OCI-LY7 (cell line): ENCODE results near the gene DDX23. TPM values are rescaled to one million over a fixed set of nuclear protein-coding genes. Genes with fewer than 3 reads are reported as not detected.

Experiments
- BruUV-seq: library from RNA; stranded (reverse); fragments of 400-500 nt; replicated peaks from 2 replicates; lab custom pipeline; 2021; lab: Mats Ljungman, UMichigan
- CTCF ChIA-PET: fragments of 300-600 bp; sonication (Branson Sonifier 250); formaldehyde crosslinking; loops from one replicate; lab custom pipeline; 2022; ENCODE audit warnings: antibody characterized with exemption; ENCODE audit not compliant: unreplicated experiment; lab: Charles Lee
- POLR2A ChIA-PET: fragments of 300-600 bp; sonication (Branson Sonifier 250); formaldehyde crosslinking; loops from one replicate; lab custom pipeline; 2022; ENCODE audit warnings: antibody characterized with exemption; lab: Charles Lee
- DNase-seq: peaks from one replicate; pipeline ENCODE4 v3.0.0-alpha.2; 2015; ENCODE audit warnings: low spot score
- H2AFZ ChIP-seq: fragments of 200-600 bp; sonication (generic), shearing (Covaris generic); 2 replicates; pipeline ENCODE4 v1.6.1; 2014; ENCODE audit warnings: mild to moderate bottlenecking, antibody characterized with exemption, low read length, moderate library complexity
- H3K27ac ChIP-seq: fragments of 200-600 bp; sonication (generic); 2 replicates; pipeline ENCODE4 v1.5.1; 2014; ENCODE audit warnings: mixed run types, low read depth, mild to moderate bottlenecking, moderate library complexity, low read length, inconsistent platforms; ENCODE audit not compliant: poor library complexity, severe bottlenecking
- H3K36me3 ChIP-seq: fragments of 200-600 bp; sonication (generic); 2 replicates; pipeline ENCODE4 v1.6.1; 2014; ENCODE audit warnings: mild to moderate bottlenecking, antibody characterized with exemption, low read length, moderate library complexity, mixed read lengths; ENCODE audit not compliant: insufficient read depth
- H3K4me1 ChIP-seq: fragments of 200-600 bp; sonication (generic); 2 replicates; pipeline ENCODE4 v1.5.1; 2014; ENCODE audit warnings: mild to moderate bottlenecking, low read length; ENCODE audit not compliant: insufficient read depth, poor library complexity, severe bottlenecking
- H3K4me2 ChIP-seq: fragments of 200-600 bp; sonication (generic); 2 replicates; pipeline ENCODE4 v1.6.1; 2014; ENCODE audit warnings: mild to moderate bottlenecking, low read length
- H3K4me3 ChIP-seq: fragments of 200-600 bp; sonication (generic); 2 replicates; pipeline ENCODE4 v1.5.1; 2014; ENCODE audit warnings: mild to moderate bottlenecking, low read depth, low read length; ENCODE audit not compliant: poor library complexity, severe bottlenecking
- H3K79me2 ChIP-seq: fragments of 200-600 bp; sonication (generic); 2 replicates; pipeline ENCODE4 v1.6.1; 2016; ENCODE audit warnings: low read depth, mild to moderate bottlenecking, low read length, moderate library complexity, mixed read lengths; ENCODE audit not compliant: insufficient read depth
- H3K9me2 ChIP-seq: fragments of 200-600 bp; sonication (generic); 2 replicates; pipeline ENCODE4 v1.6.1; 2016; ENCODE audit warnings: mild to moderate bottlenecking, low read length, mixed read lengths; ENCODE audit not compliant: insufficient read depth
- H3K9me3 ChIP-seq: fragments of 200-600 bp; sonication (generic); 2 replicates; pipeline ENCODE4 v1.6.1; 2014; ENCODE audit warnings: mild to moderate bottlenecking, mixed run types, low read length, mixed read lengths
- H4K20me1 ChIP-seq: fragments of 200-600 bp; sonication (generic); 2 replicates; pipeline ENCODE4 v1.6.1; 2014; ENCODE audit warnings: mild to moderate bottlenecking, antibody characterized with exemption, low read length, moderate library complexity, mixed read lengths; ENCODE audit not compliant: insufficient read depth
- CTCF ChIP-seq: fragments of 200-600 bp; sonication (generic); conservative IDR thresholded peaks from 2 replicates; pipeline ENCODE4 v1.5.1; 2014; ENCODE audit warnings: mild to moderate bottlenecking, antibody characterized with exemption, low read length, moderate library complexity, mixed read lengths
- EZH2phosphoT487 ChIP-seq: fragments of 200-600 bp; sonication (generic); IDR thresholded peaks from 2 replicates; pipeline ENCODE4 v1.6.1; 2018; ENCODE audit warnings: low read depth, borderline replicate concordance, mild to moderate bottlenecking, mixed run types, antibody characterized with exemption, low read length, moderate library complexity, mixed read lengths
- intact Hi-C: fragments of 100-400 bp; cut with micrococcal nuclease; formaldehyde crosslinking; loops from one replicate; pipeline ENCODE4 v1.10.0; 2022; ENCODE audit not compliant: unreplicated experiment
- total RNA-seq, 2 experiments: library from RNA; depleted of rRNA in 1 of 2; stranded (reverse); fragments of >200 nt in 1 of 2; shearing (Covaris generic) in 1 of 2; gene quantifications; 2 replicates each; pipeline ENCODE4 v1.2.3, GENCODE V29; 2014 to 2022

Gene DDX23
- total RNA-seq, 2 experiments from 2014 or later: 91.1 to 119 TPM

GRCh38 chr12:48807981-48808380, 44.0 kb downstream of the DDX23 start:
- no peak for DNase-seq
- no peak overlapping the region for H3K4me3 ChIP-seq
- H2AFZ ChIP-seq: no peak overlapping the region
- H3K4me2 ChIP-seq: no peak overlapping the region
- TF ChIP-seq CTCF (no peak), EZH2phosphoT487 (no peak)
- no peaks in the 10 kb centered on the region for H3K79me2 ChIP-seq
- H4K20me1 ChIP-seq: no peaks in the 10 kb centered on the region
- H3K9me3 ChIP-seq: no peaks in the 10 kb centered on the region
- H3K27ac ChIP-seq: no peak overlapping the region
- no peaks in the 10 kb centered on the region for H3K4me1 ChIP-seq
- intact Hi-C loops: no loop called here
- BruUV-seq: no TSS peak
- CTCF ChIA-PET: no interaction called here
- POLR2A ChIA-PET: no interaction called here
- H3K9me2 ChIP-seq: no peaks in the 10 kb centered on the region
- H3K36me3 ChIP-seq: no peaks in the 10 kb centered on the region

- CTCF ChIA-PET: interaction anchor here (0.9 kb wide), 1 partner anchor 12 kb away, joined by 5 read pairs; no protein-coding TSS in a partner anchor
- intact Hi-C loops: no loop called here
Observed at GRCh38 chr12:48803675-48804074, 48.3 kb downstream of the DDX23 start.

More at GRCh38 chr12:48803675-48804074, 48.3 kb downstream of the DDX23 start:
- Histone ChIP-seq H3K79me2 (no peaks in the 10 kb centered on the region), H3K4me2 (no peak overlapping the region), H4K20me1 (no peaks in the 10 kb centered on the region), H3K4me3 (no peak overlapping the region), H2AFZ (no peak overlapping the region), H3K36me3 (no peaks in the 10 kb centered on the region), H3K9me3 (no peaks in the 10 kb centered on the region), H3K9me2 (no peaks in the 10 kb centered on the region), H3K4me1 (no peaks in the 10 kb centered on the region), H3K27ac (no peak overlapping the region)
- TF ChIP-seq CTCF: no peak
- no peak for TF ChIP-seq EZH2phosphoT487
- POLR2A ChIA-PET: no interaction called here
- BruUV-seq: no TSS peak
- DNase-seq: no peak
